Measurements from ENCODE around the gene PCCA. TPM values are rescaled to one million over a fixed set of nuclear protein-coding genes. Genes with fewer than 3 reads are reported as not detected.
A peak's percentile ranks its signal among the peaks of the same experiment; 100 is the strongest.

Gene PCCA
- total and polyA plus RNA-seq, 2 of the 13 experiments (the other 11 are each of a cell fraction or from before 2014, with no cell fraction given): 15.0 to 32.2 TPM

DNA sequence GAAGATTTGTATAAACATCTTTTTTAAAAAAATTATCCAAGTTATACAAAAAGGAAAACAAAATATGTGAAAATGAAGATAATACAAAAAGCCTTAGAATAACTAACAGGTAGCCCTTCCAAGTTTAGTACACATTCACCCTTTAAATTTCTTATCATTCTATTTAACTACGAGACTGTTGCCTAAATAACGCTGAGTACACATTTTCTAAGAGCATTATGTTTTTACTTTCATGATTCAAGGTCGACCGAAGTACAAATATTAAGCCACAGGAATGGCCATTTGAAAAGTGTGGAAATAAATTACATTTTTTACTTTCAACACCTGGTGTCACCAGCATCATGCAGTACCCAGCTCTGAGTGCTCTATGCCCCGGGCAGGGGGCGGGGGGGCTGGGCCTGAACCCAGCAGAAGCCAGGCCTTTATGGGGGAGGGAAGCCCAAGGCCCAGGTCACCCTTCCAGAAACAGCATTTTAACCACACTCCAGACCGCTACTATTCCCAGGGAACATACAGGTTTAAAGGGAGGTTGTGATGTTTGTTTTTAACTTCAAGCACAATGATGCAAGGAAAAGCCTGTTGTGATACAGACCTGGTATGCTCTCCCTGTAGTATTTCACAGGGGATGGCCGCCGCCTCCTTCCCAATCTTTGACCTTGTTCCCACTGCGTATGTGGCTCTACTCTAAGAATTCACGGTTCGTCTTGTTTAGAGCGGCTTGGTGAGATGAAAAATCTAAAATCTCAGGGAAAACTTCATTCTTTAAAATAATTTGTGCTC lies 475.7 kb downstream of the PCCA start (continued):
- TF ChIP-seq, protein P1, sequence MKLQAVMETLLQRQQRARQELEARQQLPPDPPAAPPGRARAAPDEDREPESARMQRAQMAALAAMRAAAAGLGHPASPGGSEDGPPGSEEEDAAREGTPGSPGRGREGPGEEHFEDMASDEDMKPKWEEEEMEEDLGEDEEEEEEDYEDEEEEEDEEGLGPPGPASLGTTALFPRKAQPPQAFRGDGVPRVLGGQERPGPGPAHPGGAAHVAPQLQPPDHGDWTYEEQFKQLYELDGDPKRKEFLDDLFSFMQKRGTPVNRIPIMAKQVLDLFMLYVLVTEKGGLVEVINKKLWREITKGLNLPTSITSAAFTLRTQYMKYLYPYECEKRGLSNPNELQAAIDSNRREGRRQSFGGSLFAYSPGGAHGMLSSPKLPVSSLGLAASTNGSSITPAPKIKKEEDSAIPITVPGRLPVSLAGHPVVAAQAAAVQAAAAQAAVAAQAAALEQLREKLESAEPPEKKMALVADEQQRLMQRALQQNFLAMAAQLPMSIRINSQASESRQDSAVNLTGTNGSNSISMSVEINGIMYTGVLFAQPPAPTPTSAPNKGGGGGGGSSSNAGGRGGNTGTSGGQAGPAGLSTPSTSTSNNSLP (IDR thresholded peaks at IDR 0.05; ENCODE audit: low read depth, low read length): no peak
- TF ChIP-seq HNRNPL (IDR thresholded peaks at IDR 0.05; ENCODE audit: low read depth, low read length): no peak
- no peak for TF ChIP-seq ZNF451 (CRISPR knock-in tag; IDR thresholded peaks at IDR 0.05)
- TF ChIP-seq, protein P2, sequence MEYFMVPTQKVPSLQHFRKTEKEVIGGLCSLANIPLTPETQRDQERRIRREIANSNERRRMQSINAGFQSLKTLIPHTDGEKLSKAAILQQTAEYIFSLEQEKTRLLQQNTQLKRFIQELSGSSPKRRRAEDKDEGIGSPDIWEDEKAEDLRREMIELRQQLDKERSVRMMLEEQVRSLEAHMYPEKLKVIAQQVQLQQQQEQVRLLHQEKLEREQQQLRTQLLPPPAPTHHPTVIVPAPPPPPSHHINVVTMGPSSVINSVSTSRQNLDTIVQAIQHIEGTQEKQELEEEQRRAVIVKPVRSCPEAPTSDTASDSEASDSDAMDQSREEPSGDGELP (IDR thresholded peaks at IDR 0.05; ENCODE audit: borderline replicate concordance, low read depth): no peak
- TF ChIP-seq MTF1 (CRISPR knock-in tag; IDR thresholded peaks at IDR 0.05): no peak
- TF ChIP-seq, protein P3, sequence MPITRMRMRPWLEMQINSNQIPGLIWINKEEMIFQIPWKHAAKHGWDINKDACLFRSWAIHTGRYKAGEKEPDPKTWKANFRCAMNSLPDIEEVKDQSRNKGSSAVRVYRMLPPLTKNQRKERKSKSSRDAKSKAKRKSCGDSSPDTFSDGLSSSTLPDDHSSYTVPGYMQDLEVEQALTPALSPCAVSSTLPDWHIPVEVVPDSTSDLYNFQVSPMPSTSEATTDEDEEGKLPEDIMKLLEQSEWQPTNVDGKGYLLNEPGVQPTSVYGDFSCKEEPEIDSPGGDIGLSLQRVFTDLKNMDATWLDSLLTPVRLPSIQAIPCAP (CRISPR knock-in tag; IDR thresholded peaks at IDR 0.05; ENCODE audit: low read depth): no peak
- TF ChIP-seq MLLT10 (CRISPR knock-in tag; IDR thresholded peaks at IDR 0.05): no peak
- TF ChIP-seq, protein P4, sequence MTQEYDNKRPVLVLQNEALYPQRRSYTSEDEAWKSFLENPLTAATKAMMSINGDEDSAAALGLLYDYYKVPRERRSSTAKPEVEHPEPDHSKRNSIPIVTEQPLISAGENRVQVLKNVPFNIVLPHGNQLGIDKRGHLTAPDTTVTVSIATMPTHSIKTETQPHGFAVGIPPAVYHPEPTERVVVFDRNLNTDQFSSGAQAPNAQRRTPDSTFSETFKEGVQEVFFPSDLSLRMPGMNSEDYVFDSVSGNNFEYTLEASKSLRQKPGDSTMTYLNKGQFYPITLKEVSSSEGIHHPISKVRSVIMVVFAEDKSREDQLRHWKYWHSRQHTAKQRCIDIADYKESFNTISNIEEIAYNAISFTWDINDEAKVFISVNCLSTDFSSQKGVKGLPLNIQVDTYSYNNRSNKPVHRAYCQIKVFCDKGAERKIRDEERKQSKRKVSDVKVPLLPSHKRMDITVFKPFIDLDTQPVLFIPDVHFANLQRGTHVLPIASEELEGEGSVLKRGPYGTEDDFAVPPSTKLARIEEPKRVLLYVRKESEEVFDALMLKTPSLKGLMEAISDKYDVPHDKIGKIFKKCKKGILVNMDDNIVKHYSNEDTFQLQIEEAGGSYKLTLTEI (CRISPR knock-in tag; conservative IDR thresholded peaks at IDR 0.05): no peak
- TF ChIP-seq, protein P5, sequence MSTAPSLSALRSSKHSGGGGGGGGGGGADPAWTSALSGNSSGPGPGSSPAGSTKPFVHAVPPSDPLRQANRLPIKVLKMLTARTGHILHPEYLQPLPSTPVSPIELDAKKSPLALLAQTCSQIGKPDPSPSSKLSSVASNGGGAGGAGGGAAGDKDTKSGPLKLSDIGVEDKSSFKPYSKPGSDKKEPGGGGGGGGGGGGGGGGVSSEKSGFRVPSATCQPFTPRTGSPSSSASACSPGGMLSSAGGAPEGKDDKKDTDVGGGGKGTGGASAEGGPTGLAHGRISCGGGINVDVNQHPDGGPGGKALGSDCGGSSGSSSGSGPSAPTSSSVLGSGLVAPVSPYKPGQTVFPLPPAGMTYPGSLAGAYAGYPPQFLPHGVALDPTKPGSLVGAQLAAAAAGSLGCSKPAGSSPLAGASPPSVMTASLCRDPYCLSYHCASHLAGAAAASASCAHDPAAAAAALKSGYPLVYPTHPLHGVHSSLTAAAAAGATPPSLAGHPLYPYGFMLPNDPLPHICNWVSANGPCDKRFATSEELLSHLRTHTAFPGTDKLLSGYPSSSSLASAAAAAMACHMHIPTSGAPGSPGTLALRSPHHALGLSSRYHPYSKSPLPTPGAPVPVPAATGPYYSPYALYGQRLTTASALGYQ (CRISPR knock-in tag; IDR thresholded peaks at IDR 0.05): no peak
- TF ChIP-seq, protein P6, sequence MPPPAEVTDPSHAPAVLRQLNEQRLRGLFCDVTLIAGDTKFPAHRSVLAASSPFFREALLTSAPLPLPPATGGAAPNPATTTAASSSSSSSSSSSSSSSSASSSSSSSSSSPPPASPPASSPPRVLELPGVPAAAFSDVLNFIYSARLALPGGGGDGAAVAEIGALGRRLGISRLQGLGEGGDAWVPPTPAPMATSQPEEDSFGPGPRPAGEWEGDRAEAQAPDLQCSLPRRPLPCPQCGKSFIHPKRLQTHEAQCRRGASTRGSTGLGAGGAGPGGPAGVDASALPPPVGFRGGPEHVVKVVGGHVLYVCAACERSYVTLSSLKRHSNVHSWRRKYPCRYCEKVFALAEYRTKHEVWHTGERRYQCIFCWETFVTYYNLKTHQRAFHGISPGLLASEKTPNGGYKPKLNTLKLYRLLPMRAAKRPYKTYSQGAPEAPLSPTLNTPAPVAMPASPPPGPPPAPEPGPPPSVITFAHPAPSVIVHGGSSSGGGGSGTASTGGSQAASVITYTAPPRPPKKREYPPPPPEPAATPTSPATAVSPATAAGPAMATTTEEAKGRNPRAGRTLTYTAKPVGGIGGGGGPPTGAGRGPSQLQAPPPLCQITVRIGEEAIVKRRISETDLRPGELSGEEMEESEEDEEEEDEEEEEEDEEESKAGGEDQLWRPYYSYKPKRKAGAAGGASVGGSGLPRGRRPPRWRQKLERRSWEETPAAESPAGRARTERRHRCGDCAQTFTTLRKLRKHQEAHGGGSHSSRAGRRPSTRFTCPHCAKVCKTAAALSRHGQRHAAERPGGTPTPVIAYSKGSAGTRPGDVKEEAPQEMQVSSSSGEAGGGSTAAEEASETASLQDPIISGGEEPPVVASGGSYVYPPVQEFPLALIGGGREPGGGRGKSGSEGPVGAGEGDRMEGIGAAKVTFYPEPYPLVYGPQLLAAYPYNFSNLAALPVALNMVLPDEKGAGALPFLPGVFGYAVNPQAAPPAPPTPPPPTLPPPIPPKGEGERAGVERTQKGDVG (CRISPR knock-in tag; IDR thresholded peaks at IDR 0.05; ENCODE audit: borderline replicate concordance): no peak
- TF ChIP-seq TBX2 (CRISPR knock-in tag; IDR thresholded peaks at IDR 0.05; ENCODE audit: borderline replicate concordance): peak; percentile 30; the same call in 1 of the 2 replicates
- TF ChIP-seq PRPF4 (IDR thresholded peaks at IDR 0.05; ENCODE audit: low read depth, low read length, poor library complexity, severe bottlenecking): no peak
- TF ChIP-seq KDM5B (CRISPR knock-in tag; IDR thresholded peaks at IDR 0.05; ENCODE audit: borderline replicate concordance): no peak
- TF ChIP-seq ZNF121 (CRISPR knock-in tag; IDR thresholded peaks at IDR 0.05): no peak
- TF ChIP-seq RFX3 (CRISPR knock-in tag; IDR thresholded peaks at IDR 0.05): no peak
- TF ChIP-seq SNAPC2 (CRISPR knock-in tag; IDR thresholded peaks at IDR 0.05): no peak
